ENCODE data around the gene C17orf113. TPM values are rescaled to one million over a fixed set of nuclear protein-coding genes. Genes with fewer than 3 reads are reported as not detected.

C17orf113 gene
- total and polyA plus RNA-seq, 2 experiments from 2014 or later, result 0.46 to 1.1 TPM

GRCh38 chr17:42090964-42091790 is 40.8 kb upstream of the C17orf113 start:
- DNase-seq (ENCODE audit: low spot score), result no peak
- peaks cover 3% of the 10 kb centered on the region for H3K27me3 ChIP-seq
- peaks cover 3% of the 10 kb centered on the region for H3K4me1 ChIP-seq (ENCODE audit: insufficient read depth)
- no peak for TF ChIP-seq EZH2phosphoT487 (IDR thresholded peaks at IDR 0.05; ENCODE audit: low read depth, severe bottlenecking, unreplicated experiment)
- no peak for TF ChIP-seq CTCF (IDR thresholded peaks at IDR 0.05; ENCODE audit: poor library complexity)
- no peak for TF ChIP-seq EZH2 (IDR thresholded peaks at IDR 0.05; ENCODE audit: borderline replicate concordance)
- H3K4me3 ChIP-seq, result no peak overlapping the region
- 88% methylated on average over 8 of the region's 8 CpGs for WGBS (ENCODE audit: low lambda C conversion rate, missing lambda C conversion rate)
- no peaks in the 10 kb centered on the region for H3K9me2 ChIP-seq (replicated peaks; ENCODE audit: insufficient read depth)
- no peaks in the 10 kb centered on the region for H4K20me1 ChIP-seq (ENCODE audit: insufficient read depth, poor library complexity, severe bottlenecking)
- H3K9me3 ChIP-seq (ENCODE audit: low read depth), result no peaks in the 10 kb centered on the region
- H3K4me2 ChIP-seq, result no peak overlapping the region
- H3K36me3 ChIP-seq (replicated peaks; ENCODE audit: insufficient read depth, low read depth), result no peaks in the 10 kb centered on the region
- no peak overlapping the region for H2AFZ ChIP-seq
- no peak overlapping the region for H3K27ac ChIP-seq
- no peaks in the 10 kb centered on the region for H3K79me2 ChIP-seq

- H4K20me1 ChIP-seq (ENCODE audit: insufficient read depth, poor library complexity, severe bottlenecking), result no peaks in the 10 kb centered on the region
- H3K79me2 ChIP-seq, result no peaks in the 10 kb centered on the region
- no peak overlapping the region for H3K4me3 ChIP-seq
- H2AFZ ChIP-seq, result no peak overlapping the region
- no peak overlapping the region for H3K27ac ChIP-seq
- H3K27me3 ChIP-seq, result no peaks in the 10 kb centered on the region
- no peaks in the 10 kb centered on the region for H3K9me2 ChIP-seq (replicated peaks; ENCODE audit: insufficient read depth)
- TF ChIP-seq CTCF (IDR thresholded peaks at IDR 0.05; ENCODE audit: poor library complexity), result no peak
- no peak for TF ChIP-seq EZH2 (IDR thresholded peaks at IDR 0.05; ENCODE audit: borderline replicate concordance)
- TF ChIP-seq EZH2phosphoT487 (IDR thresholded peaks at IDR 0.05; ENCODE audit: low read depth, severe bottlenecking, unreplicated experiment), result no peak
- H3K4me1 ChIP-seq (ENCODE audit: insufficient read depth), result peaks cover 3% of the 10 kb centered on the region
- DNase-seq (ENCODE audit: low spot score), result no peak
- H3K36me3 ChIP-seq (replicated peaks; ENCODE audit: insufficient read depth, low read depth), result no peaks in the 10 kb centered on the region
- 92% methylated on average over 8 of the region's 8 CpGs for WGBS (ENCODE audit: low lambda C conversion rate, missing lambda C conversion rate)
- H3K9me3 ChIP-seq (ENCODE audit: low read depth), result no peaks in the 10 kb centered on the region
- H3K4me2 ChIP-seq, result no peak overlapping the region
Measured at GRCh38 chr17:42088736-42089135, 38.3 kb upstream of the C17orf113 start.

GRCh38 chr17:42087736-42088705 is 37.6 kb upstream of the C17orf113 start:
- WGBS (ENCODE audit: low lambda C conversion rate, missing lambda C conversion rate), result 65% methylated on average over 11 of the region's 20 CpGs
- H3K4me1 ChIP-seq (ENCODE audit: insufficient read depth), result peaks cover 3% of the 10 kb centered on the region
- no peaks in the 10 kb centered on the region for H4K20me1 ChIP-seq (ENCODE audit: insufficient read depth, poor library complexity, severe bottlenecking)
- no peaks in the 10 kb centered on the region for H3K9me2 ChIP-seq (replicated peaks; ENCODE audit: insufficient read depth)
- no peak overlapping the region for H3K4me3 ChIP-seq
- no peak overlapping the region for H3K4me2 ChIP-seq
- no peaks in the 10 kb centered on the region for H3K36me3 ChIP-seq (replicated peaks; ENCODE audit: insufficient read depth, low read depth)
- H3K9me3 ChIP-seq (ENCODE audit: low read depth), result no peaks in the 10 kb centered on the region
- no peak overlapping the region for H2AFZ ChIP-seq
- no peaks in the 10 kb centered on the region for H3K27me3 ChIP-seq
- DNase-seq (ENCODE audit: low spot score), result no peak
- TF ChIP-seq CTCF (IDR thresholded peaks at IDR 0.05; ENCODE audit: poor library complexity) (no peak), EZH2phosphoT487 (IDR thresholded peaks at IDR 0.05; ENCODE audit: low read depth, severe bottlenecking, unreplicated experiment) (no peak), EZH2 (IDR thresholded peaks at IDR 0.05; ENCODE audit: borderline replicate concordance) (no peak)
- no peaks in the 10 kb centered on the region for H3K79me2 ChIP-seq
- no peak overlapping the region for H3K27ac ChIP-seq
